Vagina (tissue), 2 donors: Measurements from ENCODE around the gene MILR1. TPM values are rescaled to one million over a fixed set of nuclear protein-coding genes. Genes with fewer than 3 reads are reported as not detected.

Experiments
- DNase-seq, 2 donors: peaks; one replicate each; pipeline ENCODE4 v3.0.0-alpha.2; 2017; ENCODE audit errors: extremely low spot score in 2 of 2
- H3K27ac ChIP-seq: fragments of 200-600 bp; sonication (generic); one replicate; pipeline ENCODE4 v1.5.1; 2019
- H3K27me3 ChIP-seq: fragments of 200-600 bp; sonication (generic); one replicate; pipeline ENCODE4 v1.5.1; 2019
- H3K36me3 ChIP-seq, 2 donors: fragments of 200-600 bp; sonication (generic); one replicate each; pipeline ENCODE4 v1.5.1; 2017 to 2019
- H3K4me1 ChIP-seq: fragments of 200-600 bp; sonication (generic); one replicate; pipeline ENCODE4 v1.5.1; 2019
- H3K4me3 ChIP-seq, 2 donors: fragments of 200-600 bp; sonication (generic); 1 replicate in 1 of 2; 2 replicates in 1 of 2; pipeline ENCODE4 v1.5.1; 2016 to 2019
- H3K9me3 ChIP-seq: fragments of 200-600 bp; sonication (generic); one replicate; pipeline ENCODE4 v1.5.1; 2019
- POLR2A ChIP-seq, 2 donors: fragments of 450-650 bp; IDR thresholded peaks; one replicate each; pipeline ENCODE4 v1.6.1; 2017; ENCODE audit warnings: antibody characterized with exemption in 2 of 2, mild to moderate bottlenecking in 2 of 2, moderate library complexity in 2 of 2
- POLR2AphosphoS5 ChIP-seq, 2 donors: sonication (generic); formaldehyde crosslinking; IDR thresholded peaks; one replicate each; pipeline ENCODE4 v1.9.0; 2017; ENCODE audit warnings: antibody characterized with exemption in 2 of 2, mild to moderate bottlenecking in 2 of 2, low read depth in 1 of 2; ENCODE audit not compliant: insufficient read depth in 1 of 2
- intact Hi-C: fragments of 100-400 bp; cut with DNase I; formaldehyde crosslinking; loops from one replicate; pipeline ENCODE4 v1.15.1; 2023
- microRNA counts, 2 donors: library from miRNA; unstranded; fragments of <30 nt; microRNA quantifications; one replicate each; lab custom pipeline; 2016 to 2017
- microRNA-seq: library from miRNA; unstranded; fragments of <30 nt; microRNA quantifications from one replicate; pipeline ENCODE4, GENCODE V29; 2017; ENCODE audit warnings: borderline number of aligned reads, borderline replicate concordance
- small RNA-seq: library from RNA; depleted of rRNA; stranded (forward); fragments of <200 nt; gene quantifications from one replicate; pipeline ENCODE3, GENCODE V24; 2016
- total RNA-seq: library from RNA; depleted of rRNA; stranded (reverse); fragments of >200 nt; gene quantifications from one replicate; pipeline ENCODE4 v1.2.3, GENCODE V29; 2016
- TF ChIP-seq, protein P1 (sequence below), 3 experiments: fragments of 450-650 bp in 2 of 3; fragments of 200-600 bp in 1 of 3; sonication (generic) in 1 of 3; IDR thresholded peaks; one replicate each; pipeline ENCODE4 v1.5.1; 2017 to 2019; ENCODE audit warnings: antibody characterized with exemption in 3 of 3, mild to moderate bottlenecking in 2 of 3, moderate library complexity in 2 of 3

MILR1 gene
- total RNA-seq, 1 donor from 2014 or later, result 11.0 TPM

DNA sequence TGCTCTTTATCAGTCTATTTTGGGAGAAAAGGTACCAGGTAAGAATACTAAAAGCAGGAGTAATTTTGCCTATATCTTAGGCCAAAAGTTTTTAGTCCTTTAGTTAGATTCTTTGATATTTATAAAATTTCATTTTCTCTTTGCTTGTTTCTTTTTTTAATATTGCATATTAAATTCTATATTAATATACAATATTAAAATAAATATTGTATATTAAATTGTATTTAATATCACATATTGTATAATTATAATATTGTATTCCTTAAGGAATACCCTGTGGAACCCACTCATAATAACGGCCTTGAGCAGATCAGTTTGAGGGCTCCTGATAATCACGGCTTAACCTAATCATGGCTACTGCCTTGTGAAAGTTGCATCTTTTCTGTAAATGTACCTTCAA is 59.8 kb downstream of the MILR1 start:
- H3K4me3 ChIP-seq, result no peak overlapping the region
- no peaks in the 10 kb centered on the region for H3K27me3 ChIP-seq
- H3K27ac ChIP-seq, result no peak overlapping the region
- H3K9me3 ChIP-seq, result no peaks in the 10 kb centered on the region
- H3K36me3 ChIP-seq, result peaks cover 0 to 37% of the 10 kb centered on the region in 2 donors
- intact Hi-C loops, result no loop called here
- TF ChIP-seq POLR2AphosphoS5 (IDR thresholded peaks at IDR 0.05; ENCODE audit: insufficient read depth in 1 of 2, low read depth in 1 of 2) (no peak), POLR2A (IDR thresholded peaks at IDR 0.05) (no peak)
- TF ChIP-seq, protein P1, sequence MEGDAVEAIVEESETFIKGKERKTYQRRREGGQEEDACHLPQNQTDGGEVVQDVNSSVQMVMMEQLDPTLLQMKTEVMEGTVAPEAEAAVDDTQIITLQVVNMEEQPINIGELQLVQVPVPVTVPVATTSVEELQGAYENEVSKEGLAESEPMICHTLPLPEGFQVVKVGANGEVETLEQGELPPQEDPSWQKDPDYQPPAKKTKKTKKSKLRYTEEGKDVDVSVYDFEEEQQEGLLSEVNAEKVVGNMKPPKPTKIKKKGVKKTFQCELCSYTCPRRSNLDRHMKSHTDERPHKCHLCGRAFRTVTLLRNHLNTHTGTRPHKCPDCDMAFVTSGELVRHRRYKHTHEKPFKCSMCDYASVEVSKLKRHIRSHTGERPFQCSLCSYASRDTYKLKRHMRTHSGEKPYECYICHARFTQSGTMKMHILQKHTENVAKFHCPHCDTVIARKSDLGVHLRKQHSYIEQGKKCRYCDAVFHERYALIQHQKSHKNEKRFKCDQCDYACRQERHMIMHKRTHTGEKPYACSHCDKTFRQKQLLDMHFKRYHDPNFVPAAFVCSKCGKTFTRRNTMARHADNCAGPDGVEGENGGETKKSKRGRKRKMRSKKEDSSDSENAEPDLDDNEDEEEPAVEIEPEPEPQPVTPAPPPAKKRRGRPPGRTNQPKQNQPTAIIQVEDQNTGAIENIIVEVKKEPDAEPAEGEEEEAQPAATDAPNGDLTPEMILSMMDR (IDR thresholded peaks at IDR 0.05), result no peak
- DNase-seq, result no peak
- H3K4me1 ChIP-seq, result peaks cover 39% of the 10 kb centered on the region

DNA sequence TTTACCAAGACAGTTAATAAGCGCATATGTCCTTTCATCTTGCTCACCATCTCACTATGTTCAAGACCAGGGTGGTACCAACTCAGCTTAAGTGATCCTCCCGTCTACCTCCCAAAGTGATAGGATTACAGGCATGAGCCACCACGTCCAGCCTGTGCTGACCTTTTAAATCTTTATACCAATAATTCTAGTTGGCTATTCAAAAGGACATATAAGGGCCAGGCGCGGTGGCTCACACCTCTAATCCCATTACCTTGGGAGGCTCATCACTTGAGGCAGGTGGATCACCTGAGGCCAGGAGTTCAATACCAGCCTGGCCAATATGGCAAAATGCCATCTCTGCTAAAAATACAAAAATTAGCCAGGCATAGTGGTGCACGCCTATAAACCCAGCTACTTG is 60.3 kb downstream of the MILR1 start:
- Histone ChIP-seq H3K27ac (no peak overlapping the region), H3K4me1 (peaks cover 34% of the 10 kb centered on the region), H3K27me3 (no peaks in the 10 kb centered on the region), H3K36me3 (peaks cover 0 to 36% of the 10 kb centered on the region in 2 donors), H3K4me3 (no peak overlapping the region), H3K9me3 (no peaks in the 10 kb centered on the region)
- no peak for DNase-seq
- TF ChIP-seq POLR2AphosphoS5 (IDR thresholded peaks at IDR 0.05; ENCODE audit: insufficient read depth in 1 of 2, low read depth in 1 of 2), result no peak
- TF ChIP-seq, protein P1 (IDR thresholded peaks at IDR 0.05), result no peak
- TF ChIP-seq POLR2A (IDR thresholded peaks at IDR 0.05), result no peak
- intact Hi-C loops, result no loop called here

DNA sequence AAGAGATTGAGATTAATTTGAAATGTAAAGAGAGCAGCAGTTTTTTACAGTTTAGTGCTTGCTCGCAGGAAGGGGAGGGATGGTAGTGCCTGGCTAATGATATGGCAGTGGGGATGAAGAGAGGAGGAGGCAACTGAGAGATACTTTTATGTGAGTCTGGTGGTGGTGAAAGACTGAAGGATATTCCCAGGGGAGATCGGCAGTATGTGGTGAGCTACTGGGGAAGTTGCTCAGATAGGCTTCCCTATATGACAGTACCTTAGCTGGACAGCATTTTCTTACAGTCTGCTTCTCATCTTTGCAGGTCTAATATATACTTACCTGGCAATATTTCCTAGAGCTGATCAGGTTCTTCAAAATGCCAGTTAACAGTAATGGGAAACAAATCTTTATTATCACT is 66.5 kb downstream of the MILR1 start:
- Histone ChIP-seq H3K4me1 (no peaks in the 10 kb centered on the region), H3K27me3 (no peaks in the 10 kb centered on the region), H3K9me3 (no peaks in the 10 kb centered on the region), H3K4me3 (no peak overlapping the region), H3K36me3 (peaks cover 0 to 77% of the 10 kb centered on the region in 2 donors), H3K27ac (no peak overlapping the region)
- DNase-seq, result no peak
- intact Hi-C loops, result no loop called here
- TF ChIP-seq, protein P1 (IDR thresholded peaks at IDR 0.05), result no peak
- no peak for TF ChIP-seq POLR2AphosphoS5 (IDR thresholded peaks at IDR 0.05; ENCODE audit: insufficient read depth in 1 of 2, low read depth in 1 of 2)
- TF ChIP-seq POLR2A (IDR thresholded peaks at IDR 0.05), result no peak

DNA sequence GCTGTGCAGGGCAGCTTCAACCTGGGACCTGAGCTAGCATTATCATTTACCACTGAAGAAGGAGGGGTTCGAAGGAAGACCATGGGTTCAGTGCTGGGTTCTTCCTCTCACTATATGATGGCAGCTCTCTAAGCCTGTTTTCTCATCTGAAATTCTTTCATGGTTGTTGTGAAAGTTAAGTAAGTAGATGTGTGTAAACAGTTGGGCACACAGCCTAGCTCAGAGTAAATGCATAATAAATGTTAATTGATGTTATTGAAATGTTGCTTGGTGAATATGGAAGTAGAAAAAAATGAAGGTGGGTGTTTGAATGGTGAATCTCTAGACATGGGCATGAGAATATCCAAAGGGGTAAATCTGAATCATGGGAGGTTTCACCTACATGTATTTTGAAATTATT is 66.9 kb downstream of the MILR1 start:
- no peaks in the 10 kb centered on the region for H3K27me3 ChIP-seq
- no peak overlapping the region for H3K4me3 ChIP-seq
- no peaks in the 10 kb centered on the region for H3K9me3 ChIP-seq
- no peaks in the 10 kb centered on the region for H3K4me1 ChIP-seq
- intact Hi-C loops, result no loop called here
- DNase-seq, result no peak
- TF ChIP-seq POLR2AphosphoS5 (IDR thresholded peaks at IDR 0.05; ENCODE audit: insufficient read depth in 1 of 2, low read depth in 1 of 2) (no peak), POLR2A (IDR thresholded peaks at IDR 0.05) (no peak)
- TF ChIP-seq, protein P1 (IDR thresholded peaks at IDR 0.05), result no peak
- H3K36me3 ChIP-seq, result peaks cover 0 to 78% of the 10 kb centered on the region in 2 donors
- no peak overlapping the region for H3K27ac ChIP-seq

MicroRNAs within 50 kb of the gene (microRNA counts, 767-probe panel; counts per million panel counts)
- 238 to 261 counts per million in 2 donors for microRNA hsa-miR-1273e (lab: Ali Mortazavi, UCI)

Small RNA genes within 50 kb of the gene (microRNA-seq; reads per million reads assigned to microRNA genes)
- gene MIR1273E (not detected), gene MIR3064 (5.7 reads per million, percentile 8 among the genes with 10 or more reads in this experiment), gene MIR5047 (not detected)

Small RNA genes within 50 kb of the gene (small RNA-seq; reads per million reads assigned to genes)
- gene ATP5MFP4 (not detected), gene MIR1273E (not detected)

Other genes with a start within 250 kb of the MILR1 start
- 32.4 TPM for gene TEX2, start 185.9 kb upstream of the MILR1 start, total RNA-seq
- gene PECAM1, start 58.3 kb upstream of the MILR1 start, total RNA-seq, result 94.0 TPM
- 16.7 TPM for gene POLG2, start 47.9 kb downstream of the MILR1 start, total RNA-seq
- gene DDX5, start 57.2 kb downstream of the MILR1 start, total RNA-seq, result 618 TPM
- 50.8 TPM for gene CEP95, start 57.9 kb downstream of the MILR1 start, total RNA-seq
- 19.9 TPM for gene SMURF2, start 213.2 kb downstream of the MILR1 start, total RNA-seq